Effector memory CD4-positive, alpha-beta T cell (primary cell): ENCODE results near the gene MICAL1.

Source experiments
- DNase-seq, 3 donors: peaks; one replicate each; pipeline ENCODE4 v3.0.0-alpha.2; 2020
- H3K27ac ChIP-seq: 2 replicates; pipeline ENCODE4 v1.7.0; 2013; ENCODE audit warnings: mild to moderate bottlenecking, low read length, moderate library complexity; ENCODE audit not compliant: insufficient read depth, poor library complexity, severe bottlenecking
- H3K27me3 ChIP-seq: replicated peaks from 2 replicates; pipeline ENCODE4 v1.7.0; 2013; ENCODE audit warnings: mild to moderate bottlenecking, low read length; ENCODE audit not compliant: insufficient read depth, control insufficient read depth, poor library complexity, severe bottlenecking
- H3K36me3 ChIP-seq: 2 replicates; pipeline ENCODE4 v1.7.0; 2013; ENCODE audit warnings: mild to moderate bottlenecking, low read length, moderate library complexity; ENCODE audit not compliant: control insufficient read depth, insufficient read depth
- H3K4me1 ChIP-seq: 2 replicates; pipeline ENCODE4 v1.7.0; 2013; ENCODE audit warnings: low read length, mild to moderate bottlenecking; ENCODE audit not compliant: control insufficient read depth, insufficient read depth, poor library complexity, severe bottlenecking
- H3K4me3 ChIP-seq: 2 replicates; pipeline ENCODE4 v1.7.0; 2013; ENCODE audit warnings: low read length, low read depth, mild to moderate bottlenecking; ENCODE audit not compliant: insufficient read depth, poor library complexity, severe bottlenecking
- H3K9me3 ChIP-seq: 2 replicates; pipeline ENCODE4 v1.7.0; 2013; ENCODE audit warnings: mild to moderate bottlenecking, low read length, moderate library complexity; ENCODE audit not compliant: control insufficient read depth

Gene MICAL1

GRCh38 chr6:109488001-109488400, 32.4 kb upstream of the MICAL1 start:
- Histone ChIP-seq H3K27me3 (no peaks in the 10 kb centered on the region), H3K9me3 (no peaks in the 10 kb centered on the region), H3K27ac (no peak overlapping the region), H3K36me3 (no peaks in the 10 kb centered on the region), H3K4me1 (peaks cover 19% of the 10 kb centered on the region), H3K4me3 (no peak overlapping the region)
- no peak for DNase-seq

- no peak for DNase-seq
- Histone ChIP-seq H3K27ac (no peak overlapping the region), H3K4me3 (no peak overlapping the region), H3K36me3 (no peaks in the 10 kb centered on the region), H3K4me1 (peaks cover 21% of the 10 kb centered on the region), H3K9me3 (no peaks in the 10 kb centered on the region), H3K27me3 (no peaks in the 10 kb centered on the region)
Observed at GRCh38 chr6:109486068-109486467, 30.5 kb upstream of the MICAL1 start.

GRCh38 chr6:109485266-109485935, 29.8 kb upstream of the MICAL1 start:
- no peaks in the 10 kb centered on the region for H3K27me3 ChIP-seq
- H3K9me3 ChIP-seq, result no peaks in the 10 kb centered on the region
- H3K27ac ChIP-seq, result no peak overlapping the region
- H3K4me1 ChIP-seq, result peaks cover 21% of the 10 kb centered on the region
- no peak overlapping the region for H3K4me3 ChIP-seq
- H3K36me3 ChIP-seq, result no peaks in the 10 kb centered on the region
- DNase-seq, result no peak

- DNase-seq, result no peak
- Histone ChIP-seq H3K4me1 (peaks cover 23% of the 10 kb centered on the region), H3K36me3 (no peaks in the 10 kb centered on the region), H3K27me3 (no peaks in the 10 kb centered on the region), H3K9me3 (no peaks in the 10 kb centered on the region), H3K4me3 (no peak overlapping the region), H3K27ac (peak overlapping the region; percentile 68)
Observed at GRCh38 chr6:109484122-109484521, 28.6 kb upstream of the MICAL1 start.

GRCh38 chr6:109483735-109484057, 28.1 kb upstream of the MICAL1 start:
- Histone ChIP-seq H3K4me3 (peak overlapping the region; percentile 37), H3K36me3 (no peaks in the 10 kb centered on the region), H3K9me3 (no peaks in the 10 kb centered on the region), H3K27me3 (no peaks in the 10 kb centered on the region), H3K4me1 (peaks cover 23% of the 10 kb centered on the region), H3K27ac (peak overlapping the region; percentile 68)
- DNase-seq, result no peak

- peak within 1 kb of the TSS; percentile 78 for H3K27ac ChIP-seq
- H3K4me3 ChIP-seq, result peak within 1 kb of the TSS; percentile 63
- H3K4me1 ChIP-seq, result peaks cover 29% of the 10 kb centered on the region
- no peaks in the 10 kb centered on the region for H3K27me3 ChIP-seq
- no peaks in the 10 kb centered on the region for H3K36me3 ChIP-seq
- H3K9me3 ChIP-seq, result no peaks in the 10 kb centered on the region
- peak; percentile 81 to 88 (median 84) for DNase-seq
Observed at GRCh38 chr6:109482905-109483734, 27.5 kb upstream of the MICAL1 start, which contains the start of gene ZBTB24. ZBTB24 (minus strand) TSS chr6:109483219; CDS start chr6:109482026, 1,193 bp downstream.

- H3K4me3 ChIP-seq, result peak overlapping the region; percentile 63
- no peaks in the 10 kb centered on the region for H3K27me3 ChIP-seq
- no peak overlapping the region for H3K27ac ChIP-seq
- H3K4me1 ChIP-seq, result peaks cover 45% of the 10 kb centered on the region
- peaks cover 6% of the 10 kb centered on the region for H3K36me3 ChIP-seq
- no peaks in the 10 kb centered on the region for H3K9me3 ChIP-seq
- no peak for DNase-seq
Observed at GRCh38 chr6:109480993-109481480, 25.5 kb upstream of the MICAL1 start.

GRCh38 chr6:109478841-109479624, 23.5 kb upstream of the MICAL1 start:
- Histone ChIP-seq H3K9me3 (no peaks in the 10 kb centered on the region), H3K36me3 (peaks cover 21% of the 10 kb centered on the region), H3K27me3 (no peaks in the 10 kb centered on the region), H3K27ac (peak overlapping the region; percentile 47), H3K4me3 (peak overlapping the region; percentile 51), H3K4me1 (peaks cover 51% of the 10 kb centered on the region)
- no peak for DNase-seq

- peaks cover 51% of the 10 kb centered on the region for H3K4me1 ChIP-seq
- peak overlapping the region; percentile 20 for H3K4me3 ChIP-seq
- H3K36me3 ChIP-seq, result peaks cover 28% of the 10 kb centered on the region
- H3K27ac ChIP-seq, result peak overlapping the region; percentile 47
- no peaks in the 10 kb centered on the region for H3K27me3 ChIP-seq
- DNase-seq, result no peak
- H3K9me3 ChIP-seq, result no peaks in the 10 kb centered on the region
Observed at GRCh38 chr6:109478222-109478805, 22.7 kb upstream of the MICAL1 start.
